ENCODE data around the gene MAST1.
A peak's percentile ranks its signal among the peaks of the same experiment; 100 is the strongest.

MAST1 gene

GRCh38 chr19:12792051-12792852, 46.1 kb upstream of the MAST1 start:
- peaks cover 44% of the 10 kb centered on the region for H3K4me1 ChIP-seq (ENCODE audit: insufficient read depth, low read length, severe bottlenecking)
- peak overlapping the region; percentile 77 for H3K4me2 ChIP-seq (ENCODE audit: low read length)
- TF ChIP-seq CTCF (IDR thresholded peaks at IDR 0.05; ENCODE audit: low read length) (no peak), EZH2 (IDR thresholded peaks at IDR 0.05; ENCODE audit: borderline replicate concordance, low read length) (no peak)
- H3K9me3 ChIP-seq (ENCODE audit: low read length): no peaks in the 10 kb centered on the region
- no peaks in the 10 kb centered on the region for H4K20me1 ChIP-seq (ENCODE audit: insufficient read depth, low read length)
- H3K27me3 ChIP-seq (ENCODE audit: insufficient read depth, low read length): no peaks in the 10 kb centered on the region
- no peaks in the 10 kb centered on the region for H3K79me2 ChIP-seq (ENCODE audit: insufficient read depth, low read length)
- H3F3A ChIP-seq (ENCODE audit: insufficient read depth, low read length): no peaks in the 10 kb centered on the region
- H3K4me3 ChIP-seq (ENCODE audit: low read depth, low read length, poor library complexity, severe bottlenecking): peak overlapping the region; percentile 76
- peak overlapping the region; percentile 87 for H3K27ac ChIP-seq (ENCODE audit: low read depth, low read length, poor library complexity, severe bottlenecking)
- H2AFZ ChIP-seq (ENCODE audit: low read length): no peak overlapping the region
- H3K9me2 ChIP-seq (ENCODE audit: low read depth, low read length): no peaks in the 10 kb centered on the region
- no peaks in the 10 kb centered on the region; the same call in 1 of the 2 replicates for H3K36me3 ChIP-seq (ENCODE audit: insufficient read depth, low read length)
- peak overlapping the region; percentile 77 for H3K9ac ChIP-seq (ENCODE audit: low read length)

DNA sequence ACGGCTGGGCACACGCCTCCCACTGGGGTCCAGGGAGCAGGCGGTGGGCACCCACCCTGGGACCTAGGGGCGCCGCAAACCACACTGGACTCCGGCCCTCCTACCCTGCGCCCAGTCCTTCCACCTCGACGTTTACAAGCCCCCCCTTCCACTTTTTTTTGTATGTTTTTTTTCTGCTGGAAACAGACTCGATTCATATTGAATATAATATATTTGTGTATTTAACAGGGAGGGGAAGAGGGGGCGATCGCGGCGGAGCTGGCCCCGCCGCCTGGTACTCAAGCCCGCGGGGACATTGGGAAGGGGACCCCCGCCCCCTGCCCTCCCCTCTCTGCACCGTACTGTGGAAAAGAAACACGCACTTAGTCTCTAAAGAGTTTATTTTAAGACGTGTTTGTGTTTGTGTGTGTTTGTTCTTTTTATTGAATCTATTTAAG, 45.4 kb upstream of the MAST1 start:
- H3K9me2 ChIP-seq (ENCODE audit: low read depth, low read length): no peaks in the 10 kb centered on the region
- H3K4me1 ChIP-seq (ENCODE audit: insufficient read depth, low read length, severe bottlenecking): peaks cover 44% of the 10 kb centered on the region
- H2AFZ ChIP-seq (ENCODE audit: low read length): no peak overlapping the region
- no peaks in the 10 kb centered on the region for H3F3A ChIP-seq (ENCODE audit: insufficient read depth, low read length)
- H3K9ac ChIP-seq (ENCODE audit: low read length): peak overlapping the region; percentile 77
- TF ChIP-seq CTCF (IDR thresholded peaks at IDR 0.05; ENCODE audit: low read length) (no peak), EZH2 (IDR thresholded peaks at IDR 0.05; ENCODE audit: borderline replicate concordance, low read length) (no peak)
- no peaks in the 10 kb centered on the region for H3K9me3 ChIP-seq (ENCODE audit: low read length)
- H3K4me2 ChIP-seq (ENCODE audit: low read length): peak overlapping the region; percentile 77
- H4K20me1 ChIP-seq (ENCODE audit: insufficient read depth, low read length): no peaks in the 10 kb centered on the region
- no peaks in the 10 kb centered on the region for H3K79me2 ChIP-seq (ENCODE audit: insufficient read depth, low read length)
- peak overlapping the region; percentile 87 for H3K27ac ChIP-seq (ENCODE audit: low read depth, low read length, poor library complexity, severe bottlenecking)
- no peaks in the 10 kb centered on the region; the same call in 1 of the 2 replicates for H3K36me3 ChIP-seq (ENCODE audit: insufficient read depth, low read length)
- H3K4me3 ChIP-seq (ENCODE audit: low read depth, low read length, poor library complexity, severe bottlenecking): peak overlapping the region; percentile 76
- no peaks in the 10 kb centered on the region for H3K27me3 ChIP-seq (ENCODE audit: insufficient read depth, low read length)

GRCh38 chr19:12793290-12794195, 44.8 kb upstream of the MAST1 start:
- peaks cover 1% of the 10 kb centered on the region; the same call in 1 of the 2 replicates for H3K36me3 ChIP-seq (ENCODE audit: insufficient read depth, low read length)

More at GRCh38 chr19:12793290-12794195, 44.8 kb upstream of the MAST1 start:
- no peaks in the 10 kb centered on the region for H3K27me3 ChIP-seq (ENCODE audit: insufficient read depth, low read length)
- peak overlapping the region; percentile 76 for H3K4me3 ChIP-seq (ENCODE audit: low read depth, low read length, poor library complexity, severe bottlenecking)
- no peak overlapping the region for H2AFZ ChIP-seq (ENCODE audit: low read length)
- peaks cover 38% of the 10 kb centered on the region for H3K4me1 ChIP-seq (ENCODE audit: insufficient read depth, low read length, severe bottlenecking)
- H3K4me2 ChIP-seq (ENCODE audit: low read length): peak overlapping the region; percentile 77
- no peaks in the 10 kb centered on the region for H3K79me2 ChIP-seq (ENCODE audit: insufficient read depth, low read length)
- H3F3A ChIP-seq (ENCODE audit: insufficient read depth, low read length): no peaks in the 10 kb centered on the region
- no peak for TF ChIP-seq EZH2 (IDR thresholded peaks at IDR 0.05; ENCODE audit: borderline replicate concordance, low read length)
- TF ChIP-seq CTCF (IDR thresholded peaks at IDR 0.05; ENCODE audit: low read length): no peak
- no peaks in the 10 kb centered on the region for H4K20me1 ChIP-seq (ENCODE audit: insufficient read depth, low read length)
- H3K27ac ChIP-seq (ENCODE audit: low read depth, low read length, poor library complexity, severe bottlenecking): peak overlapping the region; percentile 87
- H3K9ac ChIP-seq (ENCODE audit: low read length): peak overlapping the region; percentile 77
- H3K9me3 ChIP-seq (ENCODE audit: low read length): no peaks in the 10 kb centered on the region
- H3K9me2 ChIP-seq (ENCODE audit: low read depth, low read length): no peaks in the 10 kb centered on the region

Measured in OCI-LY1 (cell line).